ENCODE results near the gene IFT52.

IFT52 gene

GRCh38 chr20:43590392-43591303 lies at the start of gene IFT52:
TSS of gene IFT52 (plus strand) at chr20:43590937. CDS start at chr20:43594699, 3,762 bp downstream.
- DNase-seq, result peak; percentile 90

GRCh38 chr20:43541214-43541613 lies 49.5 kb upstream of the IFT52 start:
- DNase-seq, result no peak

GRCh38 chr20:43542161-43542560 lies 48.6 kb upstream of the IFT52 start:
- DNase-seq, result no peak

- DNase-seq, result no peak
Measured at GRCh38 chr20:43542674-43543073, 48.1 kb upstream of the IFT52 start.

- peak; percentile 5 for DNase-seq
Measured at GRCh38 chr20:43543138-43543537, 47.6 kb upstream of the IFT52 start.

GRCh38 chr20:43544501-43544900 lies 46.2 kb upstream of the IFT52 start:
- DNase-seq, result no peak

- DNase-seq, result no peak
Measured at GRCh38 chr20:43545837-43546578, 44.7 kb upstream of the IFT52 start.

- no peak for DNase-seq
Measured at GRCh38 chr20:43548273-43548880, 42.4 kb upstream of the IFT52 start.

- DNase-seq, result peak; percentile 44
Measured at GRCh38 chr20:43549416-43550065, 41.2 kb upstream of the IFT52 start.

- no peak for DNase-seq
Measured at GRCh38 chr20:43550456-43550855, 40.3 kb upstream of the IFT52 start.

GRCh38 chr20:43554369-43554768 lies 36.4 kb upstream of the IFT52 start:
- no peak for DNase-seq

GRCh38 chr20:43558412-43559146 lies 32.2 kb upstream of the IFT52 start, which contains the start of gene SGK2:
TSS of gene SGK2 (plus strand) at chr20:43559027. CDS start at chr20:43566496, 7,469 bp downstream.
- no peak for DNase-seq

GRCh38 chr20:43559147-43559987 lies 31.4 kb upstream of the IFT52 start:
- no peak for DNase-seq

GRCh38 chr20:43560974-43561373 lies 29.8 kb upstream of the IFT52 start:
- DNase-seq, result no peak

- no peak for DNase-seq
Measured at GRCh38 chr20:43563429-43563828, 27.3 kb upstream of the IFT52 start.

- no peak for DNase-seq
Measured at GRCh38 chr20:43563991-43564390, 26.7 kb upstream of the IFT52 start.

GRCh38 chr20:43564455-43564854 lies 26.3 kb upstream of the IFT52 start:
- DNase-seq, result no peak

GRCh38 chr20:43564993-43565757 lies 25.6 kb upstream of the IFT52 start:
- no peak for DNase-seq

GRCh38 chr20:43565758-43566104 lies 25.0 kb upstream of the IFT52 start:
- DNase-seq, result no peak

- DNase-seq, result no peak
Measured at GRCh38 chr20:43567477-43567876, 23.3 kb upstream of the IFT52 start.

GRCh38 chr20:43568706-43569105 lies 22.0 kb upstream of the IFT52 start:
- DNase-seq, result no peak

All from MV-4-11 (cell line).